ENCODE measurements around the gene PLPP1.

PLPP1 gene

DNA sequence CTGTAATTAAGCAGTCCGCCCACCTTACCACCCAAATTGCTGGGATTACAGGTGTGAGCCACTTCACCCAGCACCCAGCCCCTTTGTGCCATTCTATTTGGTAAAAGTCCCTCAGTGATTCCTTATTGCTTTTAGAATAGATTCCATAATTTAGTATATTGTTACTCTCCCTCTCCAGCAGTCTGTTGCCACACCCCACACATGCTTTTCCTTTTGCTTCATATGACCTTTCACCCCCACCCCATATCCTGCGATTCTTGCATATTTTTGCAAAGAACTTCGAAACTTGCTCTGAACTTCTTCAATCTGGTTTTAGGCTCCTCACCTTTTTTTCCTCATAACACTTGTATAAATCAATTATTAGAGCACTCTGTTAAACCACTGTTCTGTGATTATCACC is 126.8 kb downstream of the PLPP1 start:
- TF ChIP-seq, protein P1, sequence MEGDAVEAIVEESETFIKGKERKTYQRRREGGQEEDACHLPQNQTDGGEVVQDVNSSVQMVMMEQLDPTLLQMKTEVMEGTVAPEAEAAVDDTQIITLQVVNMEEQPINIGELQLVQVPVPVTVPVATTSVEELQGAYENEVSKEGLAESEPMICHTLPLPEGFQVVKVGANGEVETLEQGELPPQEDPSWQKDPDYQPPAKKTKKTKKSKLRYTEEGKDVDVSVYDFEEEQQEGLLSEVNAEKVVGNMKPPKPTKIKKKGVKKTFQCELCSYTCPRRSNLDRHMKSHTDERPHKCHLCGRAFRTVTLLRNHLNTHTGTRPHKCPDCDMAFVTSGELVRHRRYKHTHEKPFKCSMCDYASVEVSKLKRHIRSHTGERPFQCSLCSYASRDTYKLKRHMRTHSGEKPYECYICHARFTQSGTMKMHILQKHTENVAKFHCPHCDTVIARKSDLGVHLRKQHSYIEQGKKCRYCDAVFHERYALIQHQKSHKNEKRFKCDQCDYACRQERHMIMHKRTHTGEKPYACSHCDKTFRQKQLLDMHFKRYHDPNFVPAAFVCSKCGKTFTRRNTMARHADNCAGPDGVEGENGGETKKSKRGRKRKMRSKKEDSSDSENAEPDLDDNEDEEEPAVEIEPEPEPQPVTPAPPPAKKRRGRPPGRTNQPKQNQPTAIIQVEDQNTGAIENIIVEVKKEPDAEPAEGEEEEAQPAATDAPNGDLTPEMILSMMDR (conservative IDR thresholded peaks at IDR 0.05; ENCODE audit: low read depth, low read length) = no peak
- DNase-seq (ENCODE audit: low read depth) = peak; percentile 57
- no peak overlapping the region for H3K4me3 ChIP-seq (ENCODE audit: low read depth, low read length)

DNA sequence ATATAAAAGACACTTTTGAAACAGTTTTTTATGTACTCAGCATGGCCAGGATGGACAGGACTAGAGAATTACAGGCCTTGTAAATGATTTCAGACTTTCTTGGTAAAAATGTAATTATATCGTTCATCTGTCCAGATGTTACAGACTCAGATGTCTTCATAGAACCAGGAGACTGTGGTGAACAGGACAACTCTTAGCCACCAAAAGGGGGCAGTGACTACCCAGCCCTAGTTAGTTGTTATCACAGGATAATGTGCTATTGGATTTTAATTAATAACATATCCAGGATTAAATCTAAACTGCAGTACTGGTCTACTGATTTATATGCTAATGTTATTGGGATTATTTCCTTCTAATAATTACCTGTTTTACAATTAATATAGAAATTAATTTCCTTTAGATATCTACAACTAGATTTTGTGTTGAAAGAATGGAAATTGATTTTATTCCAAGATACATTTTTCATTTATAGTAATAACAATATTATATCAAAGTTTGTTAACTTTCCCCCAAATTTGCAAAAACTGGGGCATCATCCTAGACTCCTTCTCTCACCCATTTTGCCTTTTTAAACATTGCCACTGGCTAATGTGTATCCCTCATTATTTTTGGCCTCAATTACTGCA is 127.6 kb downstream of the PLPP1 start:
- H3K4me3 ChIP-seq (ENCODE audit: low read depth, low read length) = no peak overlapping the region
- TF ChIP-seq, protein P1 (conservative IDR thresholded peaks at IDR 0.05; ENCODE audit: low read depth, low read length) = peak; percentile 84
- DNase-seq (ENCODE audit: low read depth) = peak; percentile 82

DNA sequence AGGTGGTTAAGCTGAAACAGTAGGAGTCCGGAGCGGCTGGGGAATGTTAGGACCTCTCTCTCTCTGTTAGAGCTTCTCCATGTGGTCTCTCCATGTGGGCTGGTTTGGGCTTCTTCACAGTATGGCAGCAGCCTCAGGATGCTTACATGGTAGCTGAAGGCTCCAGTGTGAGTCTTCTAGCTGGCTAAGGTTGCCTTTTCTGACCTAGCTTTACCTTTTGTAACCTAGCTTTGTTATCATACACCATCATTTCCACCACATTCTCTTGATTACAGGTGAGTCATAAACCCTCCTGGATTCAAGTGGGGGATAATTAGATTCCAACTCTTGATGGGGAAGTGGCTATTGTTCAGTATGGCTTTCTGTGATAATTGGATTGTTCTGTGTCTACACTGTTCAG is 128.5 kb downstream of the PLPP1 start:
- no peak for DNase-seq (ENCODE audit: low read depth)
- TF ChIP-seq, protein P1 (conservative IDR thresholded peaks at IDR 0.05; ENCODE audit: low read depth, low read length) = no peak
- no peak overlapping the region for H3K4me3 ChIP-seq (ENCODE audit: low read depth, low read length)

DNA sequence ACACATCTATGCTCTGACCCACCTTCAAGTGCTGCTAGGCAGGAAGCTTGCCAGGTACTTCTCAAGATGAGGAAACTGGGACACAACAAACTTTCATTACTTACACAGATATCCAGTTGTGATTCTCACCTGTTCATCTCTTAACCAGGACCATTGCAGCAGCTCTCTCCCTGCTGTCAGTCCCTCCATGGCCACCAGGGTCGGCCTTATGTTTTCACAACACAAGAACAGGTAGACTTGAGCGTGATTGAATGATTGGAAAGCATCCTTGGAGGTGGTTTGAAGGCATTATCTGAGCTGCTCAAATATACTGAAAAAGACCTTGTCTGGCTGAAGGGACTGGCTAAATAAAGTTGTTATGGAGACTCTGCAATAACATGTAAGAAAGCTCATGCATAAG is 132.6 kb downstream of the PLPP1 start:
- DNase-seq (ENCODE audit: low read depth) = no peak
- TF ChIP-seq, protein P1 (conservative IDR thresholded peaks at IDR 0.05; ENCODE audit: low read depth, low read length) = peak; percentile 39
- no peak overlapping the region for H3K4me3 ChIP-seq (ENCODE audit: low read depth, low read length)

DNA sequence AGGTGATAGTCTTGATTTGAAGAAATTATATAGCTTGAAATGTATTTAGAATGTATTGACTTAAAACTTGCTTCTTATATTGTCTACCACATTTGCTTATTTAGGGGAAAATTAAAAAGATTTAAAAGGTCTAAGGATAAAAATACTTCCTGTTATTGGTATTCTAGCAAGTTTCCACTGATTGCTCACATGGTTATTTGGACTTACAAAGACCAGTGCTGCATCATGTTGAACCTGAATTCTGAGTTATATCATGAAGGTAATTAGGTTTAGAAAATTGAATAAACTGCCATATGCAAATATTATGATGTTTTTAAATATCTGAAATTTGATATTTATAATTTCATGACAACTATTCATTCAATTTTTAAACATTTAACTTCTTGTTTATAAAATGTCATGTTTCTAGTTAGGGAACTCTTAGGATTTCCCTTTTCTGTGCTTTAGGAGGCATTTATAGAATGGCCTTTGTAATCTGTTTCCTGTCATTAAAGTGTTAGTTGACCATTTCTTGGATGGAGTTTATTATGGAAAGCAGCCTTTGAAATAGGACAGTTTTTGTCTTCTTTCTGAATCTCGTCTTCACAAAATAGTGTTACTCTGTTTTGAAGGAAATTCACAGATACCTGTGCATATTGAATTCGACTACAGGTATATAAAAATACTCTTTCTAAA is 141.1 kb downstream of the PLPP1 start:
- TF ChIP-seq, protein P1 (conservative IDR thresholded peaks at IDR 0.05; ENCODE audit: low read depth, low read length) = no peak

DNA sequence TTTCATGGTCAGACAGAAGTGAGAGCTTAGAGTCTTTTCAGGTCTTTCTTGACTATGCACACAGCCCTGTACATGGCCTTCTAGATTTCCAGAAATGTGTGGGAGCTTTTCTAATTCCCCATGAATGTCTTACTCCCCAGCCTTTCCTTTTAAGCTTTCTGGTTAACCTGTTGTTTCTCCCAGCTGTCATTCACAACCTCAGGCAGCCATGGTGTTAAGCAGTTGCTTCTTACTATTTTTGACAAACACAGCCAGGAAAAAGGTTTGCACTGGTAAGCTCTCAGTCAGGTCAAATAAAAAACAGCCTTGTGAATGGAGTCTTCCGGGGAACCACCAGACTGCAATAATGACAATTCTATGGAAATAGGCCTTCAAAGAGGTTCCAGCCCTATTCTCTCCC is 142.1 kb downstream of the PLPP1 start:
- H3K4me3 ChIP-seq (ENCODE audit: low read depth, low read length) = no peak overlapping the region
- TF ChIP-seq, protein P1 (conservative IDR thresholded peaks at IDR 0.05; ENCODE audit: low read depth, low read length) = no peak
- no peak for DNase-seq (ENCODE audit: low read depth)

More for the DNA sequence above, 141.1 kb downstream of the PLPP1 start:
- DNase-seq (ENCODE audit: low read depth) = no peak
- no peak overlapping the region for H3K4me3 ChIP-seq (ENCODE audit: low read depth, low read length)

DNA sequence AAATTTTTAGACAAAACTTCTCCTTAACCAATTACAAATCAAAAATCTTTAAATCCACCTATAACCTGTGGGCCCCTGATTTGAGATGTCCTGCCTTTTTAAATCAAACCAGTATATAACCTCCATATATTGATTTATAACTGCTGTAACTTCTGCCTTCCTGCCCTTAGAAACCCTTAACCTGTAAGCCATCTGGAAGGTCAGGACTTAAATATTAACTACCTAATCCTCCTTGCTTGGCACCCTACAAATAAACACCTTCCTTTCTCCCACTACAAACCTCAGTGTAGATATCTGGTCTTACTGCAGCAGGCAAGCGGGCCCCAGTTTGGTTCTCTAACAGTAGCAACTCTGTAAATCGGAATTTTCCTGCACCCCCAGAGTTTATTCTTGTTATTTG is 143.1 kb downstream of the PLPP1 start:
- TF ChIP-seq, protein P1 (conservative IDR thresholded peaks at IDR 0.05; ENCODE audit: low read depth, low read length) = no peak
- DNase-seq (ENCODE audit: low read depth) = no peak
- H3K4me3 ChIP-seq (ENCODE audit: low read depth, low read length) = no peak overlapping the region
